NCI-H2107 treated with DMSO at 0.1 percent for 48 hours (cell line): ENCODE measurements around the gene CRYBA2.
A peak's percentile ranks its signal among the peaks of the same experiment; 100 is the strongest.

ENCODE experiments used
- DNase-seq: peaks from one replicate; lab custom pipeline; 2025; ENCODE audit not compliant: unreplicated experiment; lab: John Stamatoyannopoulos, UW

The CRYBA2 gene

DNA sequence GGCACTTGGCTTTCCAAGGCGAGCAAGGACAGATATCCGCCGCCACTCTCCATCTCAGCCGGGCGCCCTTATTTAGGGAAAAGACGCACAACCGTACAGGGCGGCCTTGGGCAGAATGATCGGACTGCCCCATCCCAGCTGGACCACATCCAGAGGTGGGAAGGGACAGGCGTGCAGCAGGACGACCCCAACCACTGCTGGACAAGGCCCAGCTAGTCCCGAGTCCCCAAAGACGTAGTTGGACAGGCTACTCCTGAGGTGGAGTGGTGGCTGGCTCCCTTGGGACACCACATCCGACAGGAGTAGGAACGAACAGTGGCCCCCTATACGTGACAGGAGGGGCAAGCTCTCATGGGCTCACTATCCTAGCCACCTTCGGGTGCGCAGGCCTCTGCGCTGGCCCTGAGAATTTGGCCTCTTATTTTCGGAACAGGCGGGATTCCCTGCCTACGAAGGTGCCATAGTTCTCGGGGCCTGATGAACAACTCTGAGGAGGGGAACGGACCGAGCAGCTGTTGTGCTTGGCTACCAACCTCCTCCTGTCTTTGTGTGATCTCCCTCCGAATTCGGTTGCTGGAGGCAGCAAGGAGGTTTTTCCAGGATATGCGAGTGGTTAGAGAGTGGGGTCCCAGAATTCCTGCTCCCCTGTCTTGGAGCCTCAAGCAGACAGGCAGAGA is 10.5 kb downstream of the CRYBA2 start:
- DNase-seq: no peak

DNA sequence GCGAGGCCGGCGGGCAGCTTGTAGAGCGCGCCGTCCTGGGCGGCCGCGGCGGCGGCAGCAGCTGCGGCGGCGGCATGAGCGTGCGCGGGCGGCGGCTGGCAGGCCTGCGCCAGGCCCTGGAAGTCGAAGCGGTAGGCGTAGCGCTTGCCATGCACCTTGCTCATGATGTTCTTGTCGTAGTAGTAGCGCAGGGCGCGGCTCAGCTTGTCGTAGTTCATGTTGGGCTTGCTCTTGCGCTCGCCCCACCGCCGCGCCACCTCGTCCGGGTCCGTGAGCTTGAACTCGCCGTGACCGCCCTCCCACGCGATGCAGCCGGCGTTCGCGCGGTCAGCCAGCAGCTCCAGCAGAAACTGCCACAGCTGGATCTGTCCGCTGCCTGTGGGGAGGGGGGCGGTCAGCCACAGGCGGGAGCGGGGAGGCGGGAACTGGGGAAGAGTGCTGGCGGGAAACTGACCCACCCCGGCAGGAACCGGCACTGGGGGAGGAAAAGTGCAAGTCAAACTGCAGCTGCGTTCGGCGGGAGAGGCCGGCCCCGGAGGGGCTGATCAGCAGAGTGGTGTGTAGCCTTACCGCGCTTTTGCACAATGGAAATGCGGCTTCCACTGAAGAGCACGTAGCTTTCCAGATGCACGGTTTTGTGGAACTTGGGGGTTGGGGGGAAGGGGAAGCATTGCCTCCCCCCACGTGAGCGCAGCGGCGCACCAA is 11.2 kb downstream of the CRYBA2 start:
- no peak for DNase-seq

DNA sequence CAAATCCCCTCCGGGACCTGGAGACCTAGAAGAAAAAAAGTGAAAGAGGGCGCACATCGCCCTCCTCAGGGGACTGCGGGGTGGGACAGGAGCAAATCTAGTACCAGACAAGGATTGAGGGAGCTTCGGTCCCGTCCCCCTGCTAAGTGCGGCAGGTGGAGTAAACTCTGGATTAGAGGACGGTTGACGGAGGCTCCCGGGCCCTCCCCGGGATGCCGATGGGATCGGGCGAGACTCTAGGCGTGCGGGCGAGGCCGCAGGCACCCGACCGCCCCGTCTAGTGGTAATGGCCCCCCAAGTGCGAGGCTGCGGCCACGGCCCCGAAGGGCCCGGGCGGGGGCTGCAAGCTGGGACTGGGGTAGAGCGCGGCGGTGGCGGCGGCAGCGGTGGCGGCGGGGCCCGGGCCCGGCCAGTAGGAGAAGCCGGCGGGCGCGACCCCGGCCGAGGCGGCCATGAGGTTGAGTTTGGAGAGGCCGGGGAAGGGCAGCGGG is 11.8 kb downstream of the CRYBA2 start:
- DNase-seq: no peak

DNA sequence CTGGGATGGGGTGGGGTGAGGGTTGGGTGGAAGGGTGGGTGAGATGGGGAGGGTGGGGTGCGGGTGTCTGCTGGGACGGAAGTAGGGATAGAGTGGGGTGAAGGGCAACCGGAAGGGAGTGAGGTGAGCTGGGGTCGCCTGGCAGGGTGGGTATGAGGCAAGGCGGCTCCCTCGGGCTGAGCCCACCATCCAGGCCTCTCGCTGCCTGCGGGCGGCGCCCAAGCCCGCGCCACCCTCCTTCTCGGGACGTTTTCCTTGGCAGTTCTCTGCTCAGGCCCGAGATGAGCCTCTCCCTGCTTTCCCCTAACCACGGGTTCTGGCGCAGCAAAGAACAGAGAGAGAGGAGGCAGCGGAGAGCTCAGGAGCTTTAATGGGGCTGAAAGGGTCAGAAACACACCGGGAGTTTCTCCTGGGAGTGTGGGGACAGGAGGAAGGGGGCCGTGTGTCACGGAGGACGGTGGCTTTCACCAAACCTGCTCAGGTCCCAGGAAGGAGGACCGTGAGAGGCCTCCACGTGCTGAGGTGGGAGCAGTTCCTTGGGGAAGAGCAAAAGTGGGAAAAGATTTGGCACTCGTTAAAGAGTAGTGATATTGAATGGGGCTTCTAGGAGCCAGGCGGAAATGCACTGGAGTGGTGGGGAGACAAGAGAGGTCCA is 12.4 kb downstream of the CRYBA2 start:
- no peak for DNase-seq

DNA sequence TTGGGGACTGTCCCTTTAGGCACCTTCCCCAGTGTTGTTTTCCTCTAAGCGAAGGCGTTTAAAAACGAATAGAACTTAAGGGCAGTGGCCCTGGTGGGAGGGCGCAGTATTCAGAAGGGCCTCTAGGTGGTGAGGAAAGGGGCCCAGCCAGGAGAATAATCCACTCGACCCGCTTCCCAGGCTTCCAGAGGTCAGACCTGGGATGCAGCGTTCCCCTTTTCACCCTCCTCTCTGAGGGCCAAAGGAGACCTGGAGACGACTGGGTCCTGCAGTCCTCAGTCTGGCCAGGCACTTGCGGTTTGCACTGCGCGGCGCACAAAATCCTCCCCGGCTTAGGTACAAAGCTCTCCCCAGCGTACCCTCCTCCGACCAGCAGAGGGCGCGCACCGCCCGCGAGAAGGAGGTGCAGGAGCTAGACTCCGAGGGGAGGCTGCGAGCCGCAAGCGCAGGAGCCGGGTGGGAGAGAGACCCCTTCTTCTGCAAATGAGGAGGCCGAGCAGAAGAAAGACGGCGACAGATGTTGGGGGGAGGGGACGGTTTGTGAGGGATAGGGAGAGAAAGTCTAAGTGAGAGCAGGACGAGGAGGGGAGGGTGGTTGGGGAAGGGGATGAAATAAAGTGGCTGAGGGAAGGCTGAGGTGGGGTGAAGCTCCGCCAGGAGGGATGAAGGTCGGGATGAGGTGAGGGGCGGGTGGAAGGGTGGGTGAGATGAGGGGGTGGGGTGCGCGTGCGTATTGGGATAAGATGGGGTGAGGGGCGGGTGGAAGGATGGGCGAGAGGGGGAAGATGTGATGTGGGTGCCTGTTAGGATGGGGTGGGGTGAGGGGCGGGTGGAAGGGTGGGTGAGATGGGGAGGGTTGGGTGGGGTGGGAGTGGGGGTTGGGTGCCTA is 13.1 kb downstream of the CRYBA2 start:
- peak; percentile 43 for DNase-seq

DNA sequence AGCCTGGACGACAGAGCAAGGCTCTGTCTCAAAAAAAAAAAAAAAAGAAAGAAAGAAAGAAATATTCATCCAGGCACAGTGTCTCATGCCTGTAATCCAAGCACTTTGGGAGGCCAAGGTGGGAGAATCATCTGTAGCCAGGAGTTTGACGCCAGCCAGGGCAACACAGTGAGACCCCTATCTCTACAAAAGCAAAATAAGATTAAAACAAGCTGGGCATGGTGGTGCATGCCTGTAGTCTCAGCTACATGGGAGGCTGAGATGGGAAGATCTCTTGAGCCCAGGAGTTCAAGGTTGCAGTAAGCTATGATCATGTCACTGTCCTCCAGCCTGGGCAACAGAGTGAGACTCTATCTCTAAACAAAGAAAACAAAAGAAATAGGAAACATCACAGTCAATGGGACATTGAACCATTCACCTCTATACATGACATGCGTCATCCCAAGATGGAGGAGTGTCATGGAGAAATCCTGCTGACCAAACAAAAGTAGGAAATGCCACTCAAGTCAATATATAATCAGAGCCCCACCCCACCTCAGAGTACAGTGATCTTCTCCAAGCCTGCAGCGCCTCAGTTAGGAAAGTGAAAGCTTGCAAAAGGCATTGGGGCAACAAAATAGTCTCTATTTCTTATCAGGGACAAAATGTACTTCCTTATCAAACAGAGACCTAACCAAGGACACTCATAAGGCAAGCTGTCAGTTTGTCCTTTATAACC is 18.0 kb downstream of the CRYBA2 start:
- DNase-seq: no peak

DNA sequence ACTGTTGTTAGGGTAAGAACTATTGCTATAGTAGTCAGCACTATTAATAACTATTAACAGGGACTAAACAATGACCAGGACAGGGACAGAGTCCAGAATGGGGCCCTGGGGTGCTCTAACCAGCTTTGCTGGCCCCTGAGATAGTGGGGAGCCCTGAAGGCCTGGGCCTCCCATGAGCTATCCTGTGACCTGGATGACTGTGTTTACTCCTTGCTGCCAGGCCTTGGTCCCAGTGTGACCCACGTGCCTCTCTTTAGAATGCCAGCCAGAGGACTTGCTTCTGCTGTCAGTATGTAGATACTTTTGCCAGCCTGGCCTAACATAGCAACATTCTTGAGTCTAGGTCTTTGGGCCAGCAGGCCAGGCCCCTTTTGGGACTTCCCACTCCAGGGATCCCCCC is 22.3 kb downstream of the CRYBA2 start:
- DNase-seq: no peak

DNA sequence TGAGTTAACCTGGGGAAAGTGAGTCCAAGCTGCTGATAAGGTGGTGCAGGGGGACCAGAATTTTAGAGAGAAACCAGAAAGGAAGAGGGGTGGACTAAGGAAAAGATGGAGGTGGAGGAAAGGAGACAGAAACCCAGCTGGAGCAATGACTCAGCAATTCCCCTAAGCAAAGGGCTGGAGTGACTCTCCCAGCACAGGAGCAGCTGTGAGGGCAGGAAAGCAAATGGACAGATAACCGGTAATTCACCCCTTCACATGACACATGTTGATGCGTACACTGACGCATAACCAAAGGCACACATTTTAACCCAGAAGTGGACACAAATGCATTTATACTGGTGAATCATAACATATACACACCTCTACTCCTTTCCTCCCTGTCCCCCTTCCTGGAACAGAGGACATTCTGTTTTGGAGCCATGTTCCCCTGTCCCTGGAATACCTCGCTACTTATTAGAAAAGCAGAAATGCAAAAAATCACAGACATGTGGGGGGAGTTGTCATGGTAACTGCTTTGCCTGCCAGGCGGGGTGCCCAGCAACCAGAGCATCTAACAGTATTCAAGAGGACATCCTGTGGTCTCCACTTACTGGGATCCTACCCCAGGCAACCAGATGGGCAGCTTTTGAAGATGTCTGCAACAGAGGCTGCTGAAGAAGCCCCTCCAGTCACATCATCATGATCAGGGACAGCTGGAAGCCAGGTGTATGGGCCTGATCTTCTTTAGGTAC is 29.0 kb downstream of the CRYBA2 start:
- DNase-seq: peak; percentile 46

DNA sequence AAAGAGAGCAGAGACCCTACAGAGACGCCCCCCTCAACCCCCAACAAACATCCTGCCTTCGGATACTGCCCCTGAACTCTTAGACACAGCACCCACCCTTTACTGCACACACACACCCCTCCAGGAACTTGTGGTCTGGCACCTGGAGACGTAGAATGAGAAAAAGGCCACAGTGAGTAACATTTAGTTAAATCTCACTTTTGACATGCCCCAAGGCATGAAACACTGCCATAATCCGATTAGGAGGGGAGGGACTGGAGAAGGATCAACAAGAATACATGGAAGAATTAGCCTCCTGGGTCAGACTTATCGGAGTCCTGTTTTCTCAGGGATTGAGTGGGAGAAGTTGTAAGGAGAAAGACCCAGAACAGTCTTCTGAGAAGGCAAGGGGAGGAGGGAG is 29.6 kb downstream of the CRYBA2 start:
- DNase-seq: no peak

DNA sequence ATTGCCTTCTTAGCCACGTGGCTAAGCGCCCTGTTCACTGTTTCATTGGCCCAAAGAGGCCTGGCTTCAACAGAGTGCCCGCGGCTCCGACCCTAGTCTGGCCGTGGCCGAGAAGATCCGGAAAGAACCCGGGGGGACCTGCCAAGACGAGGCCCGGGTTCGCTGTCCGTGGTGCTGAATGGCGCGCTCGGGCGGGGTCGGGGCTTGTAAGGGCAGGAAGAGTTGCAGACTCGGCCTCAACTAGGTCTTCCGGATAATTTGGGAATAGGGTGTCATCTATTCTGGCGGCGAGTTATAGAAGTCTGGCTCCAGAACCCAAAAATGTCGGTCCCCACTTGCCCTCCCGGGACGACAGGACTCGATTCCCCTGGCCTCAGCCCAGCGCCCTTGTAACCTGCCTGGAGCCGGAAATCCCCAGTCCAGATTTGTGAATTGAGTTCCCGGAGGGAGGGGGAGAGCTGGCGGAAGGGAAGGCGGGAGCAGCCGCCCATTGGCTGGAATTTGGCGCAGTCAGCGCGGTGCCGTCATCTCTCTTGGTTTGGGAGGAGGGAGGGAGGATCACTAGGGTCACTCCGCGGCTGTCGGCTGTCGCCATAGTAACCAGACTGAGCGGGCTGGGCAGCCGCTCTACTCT is 30.2 kb downstream of the CRYBA2 start:
- peak; percentile 92 for DNase-seq

DNA sequence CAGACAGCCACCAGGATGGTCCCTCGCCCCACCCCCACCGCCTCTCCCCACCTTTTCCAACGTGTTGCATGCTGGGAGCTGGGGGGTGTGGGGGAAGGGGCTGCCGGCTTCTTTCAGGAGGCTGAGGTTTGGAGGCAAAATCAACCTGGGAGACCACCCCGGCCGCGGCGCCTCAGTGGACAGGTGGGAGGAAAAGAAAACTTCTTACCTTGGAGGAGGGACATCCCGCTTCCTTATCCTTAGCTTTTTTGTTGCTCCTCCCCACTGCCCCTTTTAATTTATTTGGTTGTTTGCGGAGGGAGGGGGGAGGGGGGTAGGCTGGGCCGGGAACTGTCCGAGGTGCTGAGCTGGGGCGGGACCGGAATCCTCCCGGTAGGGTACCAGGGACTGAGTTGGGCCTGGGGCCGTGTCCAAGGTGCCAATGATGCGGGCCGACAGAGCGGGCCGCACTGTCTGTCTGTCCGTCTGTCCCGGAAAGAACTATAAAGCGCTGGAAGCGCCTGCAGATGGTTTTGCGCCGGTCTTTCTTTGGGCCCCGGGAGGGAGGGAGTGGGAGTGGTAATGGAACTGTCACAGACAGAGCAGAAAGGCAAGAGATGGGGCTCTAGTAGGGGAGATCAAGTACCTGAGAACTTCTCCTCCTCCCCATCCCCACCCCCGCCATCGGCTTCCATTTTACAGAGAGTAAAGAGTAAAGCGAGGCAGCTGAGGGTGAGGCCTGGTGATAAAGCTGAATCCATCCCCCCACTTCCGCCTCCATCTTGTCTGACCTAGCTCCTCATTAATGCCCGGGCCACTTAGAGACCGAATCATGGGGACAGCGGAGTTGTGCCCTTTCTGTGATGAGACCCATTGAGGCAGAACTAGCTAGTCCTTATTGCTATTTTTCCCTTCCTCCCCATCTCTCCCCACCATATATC is 31.3 kb downstream of the CRYBA2 start:
- DNase-seq: peak; percentile 29

DNA sequence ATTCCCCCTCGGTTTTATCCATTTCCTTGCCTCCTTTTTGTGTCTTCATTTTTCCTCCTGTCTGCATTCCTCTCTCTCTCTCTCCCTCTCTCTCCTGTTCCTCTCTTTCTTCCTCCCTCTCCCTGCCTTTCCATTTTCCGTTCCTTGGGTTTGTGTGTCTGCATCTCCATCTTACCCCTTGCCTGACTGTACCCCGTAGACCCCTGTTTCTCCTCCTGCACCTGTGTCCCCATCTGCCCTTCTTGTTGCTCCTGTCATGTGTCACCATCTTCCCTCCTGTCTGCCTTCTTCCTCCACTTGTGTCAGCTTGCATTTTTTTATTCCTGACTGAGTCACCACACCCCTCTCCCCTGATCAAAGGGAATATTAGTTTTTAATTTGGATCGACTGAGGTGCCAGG is 32.0 kb downstream of the CRYBA2 start:
- DNase-seq: peak; percentile 59

DNA sequence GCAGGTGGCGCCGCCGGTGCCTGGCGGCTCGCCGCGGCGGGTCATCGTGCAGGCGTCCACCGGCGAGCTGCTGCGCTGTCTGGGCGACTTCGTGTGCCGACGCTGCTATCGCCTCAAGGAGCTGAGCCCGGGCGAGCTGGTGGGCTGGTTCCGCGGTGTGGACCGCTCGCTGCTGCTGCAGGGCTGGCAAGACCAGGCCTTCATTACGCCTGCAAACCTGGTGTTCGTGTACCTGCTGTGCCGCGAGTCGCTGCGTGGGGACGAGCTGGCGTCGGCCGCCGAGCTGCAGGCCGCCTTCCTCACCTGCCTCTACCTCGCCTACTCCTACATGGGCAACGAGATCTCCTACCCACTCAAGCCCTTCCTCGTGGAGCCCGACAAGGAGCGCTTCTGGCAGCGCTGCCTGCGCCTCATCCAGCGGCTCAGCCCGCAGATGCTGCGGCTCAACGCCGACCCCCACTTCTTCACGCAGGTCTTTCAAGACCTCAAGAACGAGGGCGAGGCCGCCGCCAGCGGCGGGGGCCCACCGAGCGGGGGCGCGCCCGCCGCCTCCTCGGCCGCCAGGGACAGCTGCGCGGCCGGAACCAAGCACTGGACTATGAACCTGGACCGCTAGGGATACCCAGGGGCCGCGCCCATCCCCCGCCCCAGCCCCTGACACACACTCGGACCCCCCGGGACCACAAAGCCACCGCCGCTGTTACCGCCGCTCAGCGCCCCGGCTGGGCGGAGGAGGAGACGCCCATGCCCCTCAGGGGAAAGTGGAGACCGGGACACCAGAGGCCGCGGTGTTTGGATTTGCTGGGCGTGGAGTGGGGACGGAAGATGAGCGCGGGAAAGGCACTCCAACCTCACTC is 32.7 kb downstream of the CRYBA2 start:
- DNase-seq: no peak

DNA sequence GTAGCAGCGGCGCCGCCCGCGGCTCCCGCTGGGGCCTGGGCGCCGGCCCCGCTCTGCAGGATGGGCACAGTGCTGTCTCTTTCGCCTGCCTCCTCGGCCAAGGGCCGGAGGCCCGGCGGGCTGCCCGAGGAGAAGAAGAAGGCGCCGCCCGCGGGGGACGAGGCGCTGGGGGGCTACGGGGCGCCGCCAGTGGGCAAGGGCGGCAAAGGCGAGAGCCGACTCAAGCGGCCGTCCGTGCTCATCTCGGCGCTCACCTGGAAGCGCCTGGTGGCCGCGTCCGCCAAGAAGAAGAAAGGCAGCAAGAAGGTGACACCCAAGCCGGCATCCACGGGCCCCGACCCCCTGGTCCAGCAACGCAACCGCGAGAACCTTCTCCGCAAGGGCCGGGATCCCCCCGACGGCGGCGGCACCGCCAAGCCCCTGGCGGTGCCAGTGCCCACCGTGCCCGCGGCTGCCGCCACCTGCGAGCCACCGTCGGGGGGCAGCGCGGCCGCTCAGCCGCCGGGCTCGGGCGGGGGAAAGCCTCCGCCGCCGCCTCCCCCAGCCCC is 33.4 kb downstream of the CRYBA2 start:
- DNase-seq: no peak

DNA sequence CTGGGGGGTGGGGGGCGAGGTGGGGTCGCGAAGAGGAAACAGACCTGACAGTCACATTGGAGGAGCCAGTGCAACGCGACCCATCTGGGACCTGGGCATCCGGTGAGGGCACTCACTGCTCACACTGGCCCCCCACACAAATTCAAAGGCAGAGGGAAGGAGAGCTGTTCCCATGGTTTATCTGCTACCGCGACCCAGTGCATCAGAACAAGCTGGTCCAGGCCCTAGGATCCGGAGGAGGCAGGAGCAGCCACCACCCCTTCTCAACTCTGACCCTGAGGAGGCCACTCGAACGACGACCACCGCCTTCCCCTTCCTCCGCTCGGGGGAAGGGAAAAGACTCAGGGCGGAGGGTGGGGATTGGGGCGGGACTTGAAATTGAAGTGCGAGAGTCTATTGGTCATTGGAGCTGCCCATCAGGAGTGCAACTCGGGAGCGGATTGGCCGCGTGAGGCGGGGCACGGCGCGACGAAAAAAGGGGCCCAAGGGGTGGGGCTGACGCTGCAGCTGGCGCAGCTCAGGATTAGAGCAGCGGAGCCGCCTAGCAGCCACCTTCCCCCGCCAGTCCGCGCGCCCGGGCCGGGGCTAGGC is 34.0 kb downstream of the CRYBA2 start, which contains the start of gene CDK5R2:
CDK5R2 (plus strand) TSS at position 526 of the 591 bp plus-strand sequence. CDS start 155 bp downstream, outside the sequence.
- peak; percentile 89 for DNase-seq

DNA sequence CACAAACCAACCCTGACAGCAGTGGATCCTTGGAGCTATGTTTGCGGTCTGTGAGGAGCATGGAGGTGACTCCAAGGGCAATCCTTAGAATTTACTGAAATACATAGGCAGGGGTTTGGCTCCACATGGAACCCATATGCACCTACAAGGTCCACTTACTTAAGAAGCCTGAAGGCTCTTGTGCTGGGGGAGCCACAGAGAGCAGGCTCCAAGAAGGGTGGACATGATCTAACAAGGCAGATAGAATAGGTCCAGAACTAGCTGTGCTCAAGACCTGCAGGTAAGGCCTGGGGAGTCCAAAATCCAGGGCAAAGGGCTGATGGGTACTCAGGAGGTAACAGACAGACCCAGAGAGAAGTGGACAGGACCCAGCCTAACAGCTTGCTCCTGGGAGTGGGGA is 34.9 kb downstream of the CRYBA2 start:
- DNase-seq: no peak

DNA sequence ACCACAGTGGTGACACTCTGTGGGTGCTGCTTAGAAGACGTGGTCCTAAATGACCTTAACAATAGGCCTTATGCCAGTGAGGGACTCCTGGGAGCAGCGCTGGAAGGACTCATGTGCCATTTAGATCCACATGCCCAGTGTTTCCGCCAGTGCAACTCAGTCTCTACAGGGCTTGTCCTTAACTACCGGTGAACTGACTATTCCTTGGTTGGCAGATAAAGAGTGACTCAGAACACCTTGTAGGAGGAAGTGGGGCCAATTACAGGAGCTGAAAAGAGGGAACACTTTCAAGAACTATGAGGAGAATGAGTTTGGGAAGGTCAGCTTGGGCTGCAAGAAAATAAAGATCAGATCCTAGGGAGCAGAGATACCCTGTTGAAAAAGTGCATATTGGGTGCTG is 35.6 kb downstream of the CRYBA2 start:
- DNase-seq: no peak
